ENCODE data around the gene POLR2E. TPM values are rescaled to one million over a fixed set of nuclear protein-coding genes. Genes with fewer than 3 reads are reported as not detected.
A peak's percentile ranks its signal among the peaks of the same experiment; 100 is the strongest.

Gene POLR2E
- total and polyA plus RNA-seq, 7 donors = 82.0 to 203 (median 124) TPM

DNA sequence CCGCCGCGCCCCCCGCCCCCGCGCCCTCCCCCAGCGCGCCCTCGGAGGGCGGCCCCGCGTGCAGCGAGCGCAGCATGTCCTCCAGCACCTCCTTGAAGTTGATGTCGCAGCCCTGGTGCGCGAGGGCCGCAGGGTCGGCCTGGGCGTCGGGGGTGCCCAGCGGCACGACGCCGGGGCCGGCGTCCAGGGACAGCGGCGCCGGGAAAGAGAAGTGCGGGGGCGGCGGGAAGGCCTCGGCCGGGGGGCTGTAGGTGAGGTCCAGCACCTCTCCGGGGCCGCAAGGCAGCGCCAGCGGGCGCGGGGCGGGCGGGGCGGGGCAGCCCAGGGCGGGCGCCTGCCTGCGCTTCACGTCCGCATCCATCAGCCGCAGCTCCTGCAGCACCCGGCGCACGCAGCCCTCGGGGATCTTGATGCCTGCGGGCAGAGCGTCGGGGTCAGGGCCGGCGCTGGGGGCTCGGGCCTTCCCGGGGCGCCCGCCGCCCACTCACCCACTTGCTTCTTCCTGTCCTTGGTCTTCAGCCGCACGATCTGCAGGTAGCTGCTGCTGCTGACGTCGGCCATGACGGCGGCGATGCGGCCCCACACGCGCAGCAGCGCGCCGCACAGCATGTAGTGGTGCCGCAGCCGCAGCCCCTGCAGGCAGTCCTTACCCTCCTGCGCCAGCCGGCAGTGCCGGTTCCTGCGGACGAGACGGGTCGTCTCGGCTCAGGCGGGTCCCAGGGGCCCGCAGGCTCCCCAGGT is 13.3 kb upstream of the POLR2E start:
- TF ChIP-seq, protein P1, sequence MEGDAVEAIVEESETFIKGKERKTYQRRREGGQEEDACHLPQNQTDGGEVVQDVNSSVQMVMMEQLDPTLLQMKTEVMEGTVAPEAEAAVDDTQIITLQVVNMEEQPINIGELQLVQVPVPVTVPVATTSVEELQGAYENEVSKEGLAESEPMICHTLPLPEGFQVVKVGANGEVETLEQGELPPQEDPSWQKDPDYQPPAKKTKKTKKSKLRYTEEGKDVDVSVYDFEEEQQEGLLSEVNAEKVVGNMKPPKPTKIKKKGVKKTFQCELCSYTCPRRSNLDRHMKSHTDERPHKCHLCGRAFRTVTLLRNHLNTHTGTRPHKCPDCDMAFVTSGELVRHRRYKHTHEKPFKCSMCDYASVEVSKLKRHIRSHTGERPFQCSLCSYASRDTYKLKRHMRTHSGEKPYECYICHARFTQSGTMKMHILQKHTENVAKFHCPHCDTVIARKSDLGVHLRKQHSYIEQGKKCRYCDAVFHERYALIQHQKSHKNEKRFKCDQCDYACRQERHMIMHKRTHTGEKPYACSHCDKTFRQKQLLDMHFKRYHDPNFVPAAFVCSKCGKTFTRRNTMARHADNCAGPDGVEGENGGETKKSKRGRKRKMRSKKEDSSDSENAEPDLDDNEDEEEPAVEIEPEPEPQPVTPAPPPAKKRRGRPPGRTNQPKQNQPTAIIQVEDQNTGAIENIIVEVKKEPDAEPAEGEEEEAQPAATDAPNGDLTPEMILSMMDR (IDR thresholded peaks at IDR 0.05) = no peak
- TF ChIP-seq POLR2AphosphoS5 (IDR thresholded peaks at IDR 0.05) (no peak), EP300 (IDR thresholded peaks at IDR 0.05) (no peak), POLR2A (IDR thresholded peaks at IDR 0.05) (no peak)

DNA sequence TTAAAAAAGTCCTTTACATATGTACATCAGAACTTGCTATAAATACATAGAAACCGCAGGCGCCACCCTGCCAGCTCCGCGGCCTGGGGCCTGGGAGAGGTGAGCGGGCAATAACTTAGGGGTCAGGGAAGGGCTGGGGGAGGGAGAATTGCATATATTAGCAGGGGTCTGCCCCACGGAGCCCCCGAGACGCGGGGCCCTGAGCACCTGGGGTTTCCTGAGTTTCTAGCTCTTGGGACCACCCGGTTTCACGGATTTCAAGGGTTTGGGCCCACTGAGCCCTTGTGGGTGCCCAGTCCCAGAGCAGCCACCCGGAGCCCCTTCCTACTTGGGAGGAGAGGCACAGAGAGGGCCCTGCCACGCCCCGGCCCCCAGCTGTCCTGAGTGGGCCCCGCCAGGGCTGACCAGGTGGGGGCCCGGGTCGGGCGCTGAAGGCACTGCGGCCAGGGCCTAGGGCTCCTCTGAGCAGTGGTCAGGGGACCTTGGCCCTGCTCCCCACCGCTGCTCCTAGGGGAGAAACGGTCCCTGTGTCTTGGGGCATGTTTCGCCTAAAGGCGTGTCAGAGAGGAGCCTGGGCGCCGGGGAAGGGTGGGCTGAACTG is 12.6 kb upstream of the POLR2E start:
- Histone ChIP-seq H3K27me3 (no peaks in the 10 kb centered on the region), H3K27ac (no peak overlapping the region), H3K36me3 (peaks cover 12 to 69% (median 43%) of the 10 kb centered on the region in 4 donors), H3K9me3 (no peaks in the 10 kb centered on the region), H3K4me3 (no peak overlapping the region), H3K4me1 (peaks cover 0 to 44% (median 33%) of the 10 kb centered on the region in 4 donors)
- DNase-seq = no peak
- intact Hi-C loops (cut with DNase I) = loop anchor here (10.0 kb wide), 1 partner anchor 183 kb away; the partner anchor contains the start of gene ARID3A
- TF ChIP-seq, protein P1 (IDR thresholded peaks at IDR 0.05) = no peak
- TF ChIP-seq POLR2A (IDR thresholded peaks at IDR 0.05) (no peak), POLR2AphosphoS5 (IDR thresholded peaks at IDR 0.05) (no peak), EP300 (IDR thresholded peaks at IDR 0.05) (no peak)
- 90% methylated on average over 25 of the region's 25 CpGs for WGBS, 2 donors

More for the DNA sequence above, 13.3 kb upstream of the POLR2E start:
- Histone ChIP-seq H3K9me3 (no peaks in the 10 kb centered on the region), H3K36me3 (peaks cover 12 to 69% (median 43%) of the 10 kb centered on the region in 4 donors), H3K27me3 (no peaks in the 10 kb centered on the region), H3K27ac (no peak overlapping the region), H3K4me3 (no peak overlapping the region), H3K4me1 (peaks cover 0 to 44% (median 33%) of the 10 kb centered on the region in 4 donors)
- DNase-seq = no peak
- intact Hi-C loops (cut with DNase I) = loop anchor here (10.0 kb wide), 1 partner anchor 184 kb away; the partner anchor contains the start of gene ARID3A
- WGBS, 2 donors = 94 to 96% methylated on average over 89 of the region's 89 CpGs

DNA sequence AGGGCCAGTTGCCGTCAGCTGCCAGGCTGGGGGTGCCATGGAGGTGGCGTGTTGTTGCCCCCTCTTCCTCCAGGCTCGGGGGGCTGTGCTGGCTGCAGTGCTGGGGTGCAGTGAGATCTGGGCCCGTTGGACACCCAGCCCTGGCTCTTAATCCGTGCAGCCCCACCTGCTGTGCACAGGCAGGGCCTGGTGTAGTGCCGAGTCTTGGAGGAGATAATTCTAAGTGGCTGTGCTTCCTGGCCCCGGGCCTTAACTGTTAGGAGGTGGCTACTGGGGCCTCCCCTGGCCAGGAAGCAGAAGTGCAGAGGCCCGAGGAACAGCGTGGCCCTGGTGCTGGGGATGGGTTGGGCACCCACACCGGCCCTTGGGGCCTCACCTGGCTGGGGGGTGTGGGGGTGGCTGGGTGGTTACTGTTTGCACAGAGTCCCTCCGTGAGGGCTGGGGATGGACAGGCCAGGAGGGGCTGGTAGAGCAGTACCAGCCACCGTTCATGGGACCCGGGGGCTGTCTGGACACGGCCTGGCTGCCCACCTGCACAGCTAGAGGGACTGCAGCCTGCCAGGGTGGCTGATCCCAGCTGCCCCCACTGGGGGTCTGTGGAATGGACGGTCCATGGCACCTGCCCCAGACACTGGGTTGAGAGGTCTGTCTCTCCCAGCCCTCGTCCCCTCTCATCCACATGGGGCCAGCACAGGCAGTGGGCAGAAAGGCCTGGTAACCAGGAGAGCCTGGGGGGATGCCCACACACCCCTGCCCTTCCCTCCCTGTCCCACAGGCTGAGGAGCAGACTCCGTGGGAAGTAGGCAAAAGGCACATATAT is 11.9 kb upstream of the POLR2E start:
- DNase-seq = no peak
- Histone ChIP-seq H3K27me3 (no peaks in the 10 kb centered on the region), H3K9me3 (no peaks in the 10 kb centered on the region), H3K4me1 (peaks cover 0 to 44% (median 33%) of the 10 kb centered on the region in 4 donors), H3K36me3 (peaks cover 12 to 62% (median 43%) of the 10 kb centered on the region in 4 donors), H3K27ac (peak overlapping the region in 2 of 4 donors; percentile 17 to 100), H3K4me3 (no peak overlapping the region)
- no peak for TF ChIP-seq POLR2A (IDR thresholded peaks at IDR 0.05)
- TF ChIP-seq POLR2AphosphoS5 (IDR thresholded peaks at IDR 0.05) = no peak
- no peak for TF ChIP-seq EP300 (IDR thresholded peaks at IDR 0.05)
- TF ChIP-seq, protein P1 (IDR thresholded peaks at IDR 0.05) = no peak
- intact Hi-C loops (cut with DNase I) = loop anchor here (10.0 kb wide), 1 partner anchor 182 kb away; the partner anchor contains the start of gene ARID3A
- 50 to 70% methylated on average over 17 of the region's 17 CpGs for WGBS, 2 donors

Data from sigmoid colon (tissue), 7 donors.